Measurements from ENCODE around the gene SRD5A3.

Gene SRD5A3

DNA sequence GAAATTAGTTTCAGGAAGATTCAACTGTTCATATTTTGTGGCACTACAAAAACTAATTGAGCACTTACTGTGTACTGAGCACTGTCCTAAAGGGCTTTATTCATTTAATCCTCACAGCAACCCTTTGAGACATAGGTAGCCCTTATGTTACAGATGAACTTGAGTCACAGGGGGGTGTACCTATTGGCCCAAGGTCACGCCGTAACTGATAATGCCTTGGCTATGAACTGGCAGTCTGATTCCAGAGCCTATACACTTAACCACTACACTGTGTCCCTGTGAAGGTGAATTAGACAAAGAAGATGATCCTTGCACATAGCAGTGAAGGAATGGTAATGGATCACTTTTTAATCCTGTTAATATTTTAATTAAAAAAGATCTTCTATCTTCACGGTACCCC, 61.7 kb downstream of the SRD5A3 start:
- no peak for TF ChIP-seq JUND (IDR thresholded peaks at IDR 0.05; ENCODE audit: low read depth)
- no peak for DNase-seq (ENCODE audit: low read depth in 1 of 2, low spot score in 1 of 2)
- in situ Hi-C loops (cut with HindIII; ENCODE audit: low pct_unique_long_range_greater_than_20kb, low sequenced_read_pairs): no loop called here

DNA sequence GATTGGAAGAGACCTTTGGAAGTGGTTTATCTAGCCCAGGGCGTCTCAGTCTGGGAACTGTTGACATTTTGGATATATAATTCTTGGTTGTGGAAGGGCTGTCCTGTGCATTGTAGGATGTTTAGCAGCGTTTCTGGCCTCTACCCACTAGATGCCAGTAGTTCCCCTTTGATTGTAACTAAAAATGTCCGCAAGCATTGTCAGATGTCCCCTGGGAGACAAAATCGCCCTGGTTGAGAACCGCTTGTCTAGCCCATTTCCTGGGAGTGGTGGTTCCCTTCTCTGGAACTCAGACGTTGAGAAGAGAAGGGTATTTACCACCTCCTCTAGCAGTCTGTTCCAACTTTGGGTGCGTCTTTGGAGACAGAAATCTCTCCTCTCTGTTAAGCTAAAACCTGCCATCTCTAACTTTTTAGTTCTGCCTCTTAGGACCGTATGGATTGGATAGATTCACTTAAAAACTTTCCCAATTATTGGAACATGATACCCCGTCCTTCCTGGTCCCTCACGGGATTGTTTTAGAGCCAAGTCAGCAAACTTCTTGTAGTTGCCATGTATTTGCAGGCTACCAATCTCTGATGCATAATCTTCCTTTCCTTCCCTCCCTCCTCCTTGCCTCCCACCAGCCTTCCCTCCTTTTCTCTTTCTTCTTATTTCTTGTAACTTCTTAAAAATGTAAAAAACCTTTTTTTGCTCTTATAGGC, 63.6 kb downstream of the SRD5A3 start:
- DNase-seq (ENCODE audit: low read depth in 1 of 2, low spot score in 1 of 2): peak in 1 of 2 experiments; percentile 36
- no peak for TF ChIP-seq JUND (IDR thresholded peaks at IDR 0.05; ENCODE audit: low read depth)

GRCh38 chr4:55410431-55410830, 64.4 kb downstream of the SRD5A3 start:
- TF ChIP-seq JUND (IDR thresholded peaks at IDR 0.05; ENCODE audit: low read depth): no peak
- in situ Hi-C loops (cut with HindIII; ENCODE audit: low pct_unique_long_range_greater_than_20kb, low sequenced_read_pairs): no loop called here
- no peak for DNase-seq (ENCODE audit: low read depth in 1 of 2, low spot score in 1 of 2)

More for the DNA sequence above, 63.6 kb downstream of the SRD5A3 start:
- in situ Hi-C loops (cut with HindIII; ENCODE audit: low pct_unique_long_range_greater_than_20kb, low sequenced_read_pairs): no loop called here

- no peak for TF ChIP-seq JUND (IDR thresholded peaks at IDR 0.05; ENCODE audit: low read depth)
- DNase-seq (ENCODE audit: low read depth in 1 of 2, low spot score in 1 of 2): no peak
- in situ Hi-C loops (cut with HindIII; ENCODE audit: low pct_unique_long_range_greater_than_20kb, low sequenced_read_pairs): no loop called here
Measured at GRCh38 chr4:55411621-55412020, 65.6 kb downstream of the SRD5A3 start.

GRCh38 chr4:55416176-55416575, 70.1 kb downstream of the SRD5A3 start:
- in situ Hi-C loops (cut with HindIII; ENCODE audit: low pct_unique_long_range_greater_than_20kb, low sequenced_read_pairs): no loop called here
- no peak for TF ChIP-seq JUND (IDR thresholded peaks at IDR 0.05; ENCODE audit: low read depth)

More at GRCh38 chr4:55416176-55416575, 70.1 kb downstream of the SRD5A3 start:
- no peak for DNase-seq (ENCODE audit: low read depth in 1 of 2, low spot score in 1 of 2)

Data from T47D (cell line).